DMS153 treated with DMSO at 0.1 percent for 48 hours (cell line): ENCODE results near the gene SMPD3.
A peak's percentile ranks its signal among the peaks of the same experiment; 100 is the strongest.

Source experiments
- DNase-seq: peaks from one replicate; lab custom pipeline; 2025; ENCODE audit not compliant: unreplicated experiment; lab: John Stamatoyannopoulos, UW

Gene SMPD3

GRCh38 chr16:68359398-68360191 is 88.7 kb downstream of the SMPD3 start:
- DNase-seq, result no peak

- DNase-seq, result no peak
Measured at GRCh38 chr16:68358951-68359350, 89.4 kb downstream of the SMPD3 start.

GRCh38 chr16:68357923-68358322 is 90.4 kb downstream of the SMPD3 start:
- DNase-seq, result no peak

GRCh38 chr16:68357521-68357922 is 90.8 kb downstream of the SMPD3 start:
- DNase-seq, result no peak

GRCh38 chr16:68356919-68357286 is 91.4 kb downstream of the SMPD3 start:
- no peak for DNase-seq

GRCh38 chr16:68356249-68356918 is 91.9 kb downstream of the SMPD3 start:
- no peak for DNase-seq

- DNase-seq, result no peak
Measured at GRCh38 chr16:68355447-68356248, 92.7 kb downstream of the SMPD3 start.

- DNase-seq, result no peak
Measured at GRCh38 chr16:68354816-68355215, 93.5 kb downstream of the SMPD3 start.

GRCh38 chr16:68353366-68353765 is 94.9 kb downstream of the SMPD3 start:
- DNase-seq, result no peak

- DNase-seq, result peak; percentile 80
Measured at GRCh38 chr16:68351991-68352431, 96.3 kb downstream of the SMPD3 start.

GRCh38 chr16:68351463-68351862 is 96.8 kb downstream of the SMPD3 start:
- DNase-seq, result no peak

- no peak for DNase-seq
Measured at GRCh38 chr16:68350813-68351350, 97.4 kb downstream of the SMPD3 start.

- DNase-seq, result no peak
Measured at GRCh38 chr16:68349838-68350410, 98.4 kb downstream of the SMPD3 start.

GRCh38 chr16:68348639-68349445 is 99.5 kb downstream of the SMPD3 start:
- DNase-seq, result no peak

GRCh38 chr16:68347605-68348004 is 100.7 kb downstream of the SMPD3 start:
- no peak for DNase-seq

GRCh38 chr16:68346892-68347480 is 101.3 kb downstream of the SMPD3 start:
- DNase-seq, result no peak

GRCh38 chr16:68345958-68346635 is 102.2 kb downstream of the SMPD3 start:
- DNase-seq, result no peak

GRCh38 chr16:68345351-68345810 is 102.9 kb downstream of the SMPD3 start:
- no peak for DNase-seq

GRCh38 chr16:68344252-68344651 is 104.1 kb downstream of the SMPD3 start:
- DNase-seq, result no peak
